IPS-20b (cell line): ENCODE measurements around the gene RFTN1.

Source experiments
- H3K27ac ChIP-seq: one replicate; pipeline ENCODE4 v1.5.1; 2013; ENCODE audit warnings: low read length
- H3K27me3 ChIP-seq: 2 replicates; pipeline ENCODE4 v1.6.1; 2013; ENCODE audit warnings: mild to moderate bottlenecking, low read length, inconsistent platforms; ENCODE audit not compliant: insufficient read depth
- H3K36me3 ChIP-seq: 2 replicates; pipeline ENCODE4 v1.6.1; 2013; ENCODE audit warnings: low read depth, mild to moderate bottlenecking, inconsistent platforms, low read length, moderate library complexity; ENCODE audit not compliant: insufficient read depth
- H3K4me1 ChIP-seq: 2 replicates; pipeline ENCODE4 v1.6.1; 2013; ENCODE audit warnings: mild to moderate bottlenecking, control low read depth, inconsistent platforms, low read length, moderate library complexity; ENCODE audit not compliant: insufficient read depth
- H3K4me3 ChIP-seq: 2 replicates; pipeline ENCODE4 v1.5.1; 2013; ENCODE audit warnings: mild to moderate bottlenecking, low read length, inconsistent platforms
- H3K9ac ChIP-seq: 2 replicates; pipeline ENCODE4 v1.6.1; 2013; ENCODE audit warnings: low read depth, mild to moderate bottlenecking, inconsistent platforms, low read length, moderate library complexity
- H3K9me3 ChIP-seq: 2 replicates; pipeline ENCODE4 v1.6.1; 2013; ENCODE audit warnings: mild to moderate bottlenecking, low read depth, low read length, inconsistent platforms; ENCODE audit not compliant: insufficient read depth

RFTN1 gene

DNA sequence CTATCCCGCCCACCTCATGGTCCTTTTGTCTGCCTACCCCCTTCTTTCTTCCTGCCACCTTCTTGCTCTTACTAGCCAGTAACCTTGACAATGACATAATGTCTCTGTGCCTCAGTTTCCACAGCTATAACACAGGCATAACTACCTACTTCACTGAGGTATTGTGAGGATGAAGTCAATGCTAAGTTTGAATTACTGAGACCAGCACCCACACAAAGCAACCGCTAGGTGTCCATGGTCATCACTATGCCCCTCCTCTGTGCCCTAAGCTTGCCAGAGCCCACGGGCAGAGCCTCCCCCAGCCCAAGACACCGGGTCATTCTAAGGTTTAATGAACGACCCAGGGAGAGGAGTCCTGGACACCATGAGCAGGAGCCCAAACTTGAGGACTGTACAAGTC, 146.9 kb downstream of the RFTN1 start:
- H3K36me3 ChIP-seq: no peaks in the 10 kb centered on the region
- no peak overlapping the region for H3K9ac ChIP-seq

DNA sequence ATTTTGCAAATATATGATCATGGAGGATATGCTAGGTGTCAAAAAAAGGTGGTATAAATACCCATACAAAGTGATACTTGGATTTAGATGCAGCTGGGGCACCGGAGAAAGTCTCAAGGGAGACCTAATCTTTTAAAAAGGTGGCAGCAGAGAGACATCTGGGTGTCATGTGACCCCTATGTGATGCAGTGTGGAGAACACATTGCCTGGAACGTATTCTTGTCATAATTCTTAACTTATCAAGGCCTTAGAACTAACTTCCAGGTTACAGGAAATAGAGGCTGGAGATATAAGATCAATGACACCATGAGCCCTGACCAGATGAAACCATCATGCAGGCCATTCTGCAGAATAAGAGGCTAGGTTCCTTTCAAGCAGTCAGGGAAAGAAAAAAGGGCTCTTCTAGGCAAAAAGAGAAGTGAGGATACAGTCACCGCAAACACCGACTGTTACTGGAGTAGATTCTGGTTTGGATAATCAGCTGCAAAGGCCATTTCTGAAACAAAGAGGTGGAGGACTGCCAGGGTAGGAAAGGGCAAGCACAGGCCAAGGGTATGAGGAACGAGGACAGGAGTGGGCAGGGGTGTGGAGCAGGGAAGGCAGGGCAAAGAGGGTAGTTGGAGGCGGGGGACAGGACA, 147.9 kb downstream of the RFTN1 start:
- no peaks in the 10 kb centered on the region for H3K9me3 ChIP-seq
- no peaks in the 10 kb centered on the region for H3K36me3 ChIP-seq
- no peak overlapping the region for H3K27ac ChIP-seq
- no peak overlapping the region for H3K9ac ChIP-seq
- peaks cover 15% of the 10 kb centered on the region for H3K4me1 ChIP-seq
- no peak overlapping the region for H3K4me3 ChIP-seq
- no peaks in the 10 kb centered on the region for H3K27me3 ChIP-seq

More for the DNA sequence above, 146.9 kb downstream of the RFTN1 start:
- no peaks in the 10 kb centered on the region for H3K27me3 ChIP-seq
- no peak overlapping the region for H3K27ac ChIP-seq
- no peaks in the 10 kb centered on the region for H3K9me3 ChIP-seq
- H3K4me1 ChIP-seq: peaks cover 16% of the 10 kb centered on the region
- H3K4me3 ChIP-seq: no peak overlapping the region

DNA sequence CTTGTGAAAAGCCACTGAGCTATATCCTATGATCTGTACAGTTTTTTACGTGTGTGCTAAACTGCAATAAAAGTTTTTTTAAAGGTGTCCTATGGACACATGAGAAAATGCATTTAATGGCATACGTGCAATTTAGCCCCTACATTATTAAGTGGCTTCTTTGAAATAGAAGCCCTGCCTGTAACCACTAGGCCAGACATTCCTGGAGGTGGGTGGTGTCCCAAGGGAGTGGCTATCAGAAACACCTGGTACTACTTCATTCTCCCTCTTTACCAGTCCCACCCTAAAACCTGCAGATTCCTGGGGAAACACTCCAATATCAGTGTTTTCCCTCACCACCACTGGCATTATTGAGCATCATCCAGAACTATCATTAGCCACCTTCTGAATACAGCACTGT, 148.5 kb downstream of the RFTN1 start:
- H3K36me3 ChIP-seq: no peaks in the 10 kb centered on the region
- H3K9me3 ChIP-seq: no peaks in the 10 kb centered on the region
- H3K27ac ChIP-seq: no peak overlapping the region
- no peaks in the 10 kb centered on the region for H3K27me3 ChIP-seq
- peaks cover 9% of the 10 kb centered on the region for H3K4me1 ChIP-seq
- H3K4me3 ChIP-seq: no peak overlapping the region
- H3K9ac ChIP-seq: no peak overlapping the region

DNA sequence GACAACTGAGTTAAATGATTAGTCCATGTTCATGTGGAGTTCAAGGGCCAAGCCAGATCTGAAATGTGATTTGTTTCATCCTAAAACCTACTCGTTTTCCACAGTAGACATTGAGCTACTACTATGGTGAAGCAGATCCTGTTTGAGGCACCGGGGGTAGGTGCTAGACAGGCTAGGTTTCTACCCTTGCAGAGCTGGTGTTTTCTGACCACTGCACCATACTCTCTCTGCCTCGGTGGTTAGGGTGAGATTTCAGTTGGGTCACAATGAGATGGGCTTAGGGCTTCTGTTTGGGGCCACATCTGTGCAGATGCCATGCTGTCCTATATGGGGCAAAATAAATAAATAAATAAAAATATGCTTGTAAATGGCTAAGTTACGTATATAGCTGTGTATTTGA, 149.2 kb downstream of the RFTN1 start:
- Histone ChIP-seq H3K27ac (no peak overlapping the region), H3K9me3 (no peaks in the 10 kb centered on the region), H3K4me3 (no peak overlapping the region), H3K4me1 (peaks cover 2% of the 10 kb centered on the region), H3K9ac (no peak overlapping the region), H3K27me3 (no peaks in the 10 kb centered on the region), H3K36me3 (no peaks in the 10 kb centered on the region)

DNA sequence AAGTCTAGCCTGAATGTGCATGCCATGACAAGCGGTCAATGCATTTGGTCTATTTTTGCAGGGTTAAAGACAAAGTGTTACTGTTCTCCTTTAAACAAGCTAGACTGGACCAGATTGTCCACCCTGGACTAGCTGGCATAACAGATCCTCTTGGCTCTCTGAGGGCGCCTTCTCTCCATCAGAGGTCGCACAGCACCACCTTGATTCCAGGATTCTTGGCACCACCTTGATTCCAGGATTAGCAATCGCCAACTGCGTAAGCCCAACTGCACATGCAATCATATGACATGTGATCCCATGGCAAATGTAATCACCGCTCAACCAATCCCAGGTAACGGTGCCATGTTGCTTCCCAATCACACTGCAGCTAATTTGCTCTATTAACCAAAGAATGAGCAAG, 149.9 kb downstream of the RFTN1 start:
- Histone ChIP-seq H3K4me3 (no peak overlapping the region), H3K4me1 (no peaks in the 10 kb centered on the region), H3K27me3 (no peaks in the 10 kb centered on the region), H3K36me3 (no peaks in the 10 kb centered on the region), H3K27ac (no peak overlapping the region), H3K9ac (no peak overlapping the region), H3K9me3 (no peaks in the 10 kb centered on the region)

DNA sequence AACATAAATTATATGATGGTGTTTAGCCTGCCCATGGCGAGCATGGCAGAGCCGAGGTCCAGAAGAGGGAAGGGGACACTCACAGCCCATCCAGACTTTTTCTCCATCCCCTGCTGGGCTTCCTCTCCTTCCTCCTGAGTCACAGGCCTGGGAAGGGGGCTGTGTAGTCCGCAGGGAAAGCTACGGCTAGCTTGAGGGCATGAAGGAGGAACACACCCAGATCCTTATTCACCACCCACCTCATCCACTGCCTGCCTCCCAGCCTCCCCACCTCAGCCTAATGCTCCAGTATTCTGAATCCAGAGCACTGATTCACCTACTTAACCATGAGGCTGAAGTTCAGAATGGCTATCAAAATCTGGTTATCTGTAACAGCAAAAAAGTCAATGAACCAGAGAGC, 150.7 kb downstream of the RFTN1 start:
- H3K4me1 ChIP-seq: no peaks in the 10 kb centered on the region
- H3K27me3 ChIP-seq: no peaks in the 10 kb centered on the region
- no peaks in the 10 kb centered on the region for H3K36me3 ChIP-seq
- no peak overlapping the region for H3K4me3 ChIP-seq
- no peaks in the 10 kb centered on the region for H3K9me3 ChIP-seq
- no peak overlapping the region for H3K9ac ChIP-seq
- H3K27ac ChIP-seq: no peak overlapping the region

DNA sequence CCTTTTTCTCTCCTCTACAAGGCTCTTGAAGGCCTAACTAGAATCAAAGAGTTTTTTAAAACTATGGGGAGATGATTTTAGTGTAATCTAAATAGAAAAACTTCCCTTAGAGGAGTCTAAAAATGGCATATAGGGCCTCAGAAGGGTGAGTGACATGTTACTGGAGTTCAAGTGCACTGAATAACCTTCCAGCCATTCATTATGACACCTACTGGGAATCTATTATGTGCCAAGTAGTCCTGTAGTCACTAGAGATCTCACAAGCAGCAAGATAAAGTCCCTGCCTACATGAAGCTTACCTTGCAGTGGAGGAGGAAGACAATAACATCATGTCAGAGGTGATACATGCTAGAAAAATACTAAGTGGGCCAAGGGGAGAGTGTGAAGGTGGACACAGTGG, 152.4 kb downstream of the RFTN1 start:
- Histone ChIP-seq H3K9me3 (no peaks in the 10 kb centered on the region), H3K27ac (no peak overlapping the region), H3K4me3 (no peak overlapping the region), H3K27me3 (no peaks in the 10 kb centered on the region), H3K4me1 (no peaks in the 10 kb centered on the region), H3K36me3 (no peaks in the 10 kb centered on the region), H3K9ac (no peak overlapping the region)

DNA sequence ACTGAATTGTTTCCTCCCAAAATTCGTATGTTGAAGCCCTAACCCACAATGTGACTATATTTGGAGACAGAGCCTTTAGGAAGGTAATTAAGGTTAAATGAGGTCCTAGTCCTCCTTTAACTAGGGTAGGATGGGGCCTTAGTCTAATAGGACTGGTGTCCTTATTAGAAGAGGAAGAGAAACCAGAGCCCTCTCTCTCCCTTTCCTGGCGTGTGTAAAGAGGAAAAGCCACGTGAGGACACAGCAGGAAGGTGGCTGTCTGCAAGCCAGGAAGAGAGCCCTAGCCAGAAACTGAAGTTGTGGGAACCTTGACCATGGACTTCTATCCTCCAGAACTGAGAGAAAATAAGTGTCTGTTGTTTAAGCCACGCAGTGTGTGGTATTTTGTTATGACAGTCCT, 154.2 kb downstream of the RFTN1 start:
- no peak overlapping the region for H3K4me3 ChIP-seq
- H3K27me3 ChIP-seq: no peaks in the 10 kb centered on the region
- no peak overlapping the region for H3K27ac ChIP-seq
- no peak overlapping the region for H3K9ac ChIP-seq
- H3K4me1 ChIP-seq: no peaks in the 10 kb centered on the region
- H3K9me3 ChIP-seq: no peaks in the 10 kb centered on the region
- H3K36me3 ChIP-seq: no peaks in the 10 kb centered on the region

DNA sequence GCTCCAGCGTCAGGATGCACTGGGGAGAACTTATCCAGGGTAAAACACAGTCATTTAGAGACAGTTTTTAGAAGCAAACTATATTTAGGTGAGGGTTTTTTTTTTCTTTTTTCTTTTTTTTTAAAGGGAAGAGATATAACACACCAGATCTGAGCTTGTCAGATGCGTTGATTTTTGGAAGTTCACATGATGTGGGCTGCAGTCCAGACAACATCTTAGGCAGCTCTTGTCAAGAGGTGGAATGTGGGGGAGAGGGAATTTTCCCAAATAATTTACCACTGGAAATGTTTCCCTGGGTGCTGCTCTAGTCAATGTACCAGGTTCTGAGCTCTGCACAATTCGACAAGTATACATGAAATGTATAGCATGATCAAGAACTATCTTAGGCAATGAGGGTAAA, 155.2 kb downstream of the RFTN1 start:
- Histone ChIP-seq H3K27ac (no peak overlapping the region), H3K27me3 (no peaks in the 10 kb centered on the region), H3K9ac (no peak overlapping the region), H3K4me3 (no peak overlapping the region), H3K36me3 (no peaks in the 10 kb centered on the region), H3K4me1 (no peaks in the 10 kb centered on the region), H3K9me3 (no peaks in the 10 kb centered on the region)

DNA sequence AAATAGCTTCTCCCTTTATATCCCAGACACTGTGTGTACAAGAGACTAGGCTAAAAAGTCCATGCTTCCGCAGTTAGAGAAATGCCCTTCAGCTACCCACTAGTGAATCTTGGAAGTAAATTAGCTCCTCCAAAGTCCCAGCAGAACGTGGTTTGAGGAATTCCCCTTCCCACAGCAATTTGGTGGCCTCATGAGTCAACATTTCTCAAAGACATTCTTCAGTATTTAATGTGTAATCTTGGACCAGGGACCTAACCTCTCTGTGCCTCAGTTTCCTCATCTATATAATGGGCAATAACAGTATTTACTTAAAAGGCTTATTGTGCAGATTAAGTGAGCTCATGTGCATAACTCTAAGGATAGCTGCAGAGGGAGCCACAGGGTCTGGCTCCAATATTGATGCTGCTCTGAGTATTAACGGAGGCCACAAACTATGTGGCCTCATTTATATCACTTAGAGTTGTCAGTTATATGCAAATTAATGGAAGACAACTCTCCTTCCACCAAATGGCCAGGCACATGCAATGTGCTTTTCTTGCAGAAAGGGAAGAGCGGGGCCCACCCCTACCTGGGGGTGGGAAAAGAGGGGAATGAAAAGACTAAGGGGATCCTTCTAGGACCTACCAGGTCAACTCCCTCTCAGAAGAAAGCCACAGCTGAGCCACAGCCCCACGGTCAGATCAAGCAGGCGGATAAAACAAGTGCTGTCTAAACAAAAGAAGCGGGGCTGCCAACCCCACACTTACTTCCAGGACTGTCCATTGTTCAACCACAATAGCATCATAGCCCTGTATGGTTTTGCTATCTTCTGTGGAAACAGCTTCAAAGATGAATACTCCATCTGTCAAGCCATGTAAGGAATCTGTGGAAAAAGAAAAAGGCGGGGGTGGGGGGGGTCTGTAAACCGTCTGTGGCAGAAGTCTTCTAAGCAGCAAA, 156.0 kb downstream of the RFTN1 start:
- Histone ChIP-seq H3K9me3 (no peaks in the 10 kb centered on the region), H3K36me3 (no peaks in the 10 kb centered on the region), H3K27ac (no peak overlapping the region), H3K9ac (no peak overlapping the region), H3K27me3 (no peaks in the 10 kb centered on the region), H3K4me1 (peaks cover 7% of the 10 kb centered on the region), H3K4me3 (no peak overlapping the region)

DNA sequence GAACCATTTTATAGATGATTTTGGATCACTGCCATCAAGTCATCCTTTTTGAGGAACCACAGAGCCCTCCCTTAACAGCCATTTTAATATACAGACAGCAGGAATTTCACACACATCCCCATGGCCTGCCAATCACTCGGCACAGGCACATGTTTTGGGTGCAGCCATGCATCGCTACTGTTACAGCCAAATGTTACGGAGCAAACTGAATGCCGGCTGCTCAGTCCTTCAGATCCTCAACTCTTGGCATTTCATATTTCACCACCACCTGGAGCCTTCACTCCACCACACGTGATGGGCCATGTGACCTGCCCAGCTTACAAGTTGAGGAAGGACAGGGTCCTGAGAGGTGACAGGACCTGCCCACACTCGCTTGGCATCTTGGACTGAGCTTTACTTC, 157.7 kb downstream of the RFTN1 start:
- peaks cover 15% of the 10 kb centered on the region for H3K4me1 ChIP-seq
- H3K9ac ChIP-seq: no peak overlapping the region
- H3K36me3 ChIP-seq: no peaks in the 10 kb centered on the region
- H3K9me3 ChIP-seq: no peaks in the 10 kb centered on the region
- H3K4me3 ChIP-seq: no peak overlapping the region
- H3K27me3 ChIP-seq: no peaks in the 10 kb centered on the region
- no peak overlapping the region for H3K27ac ChIP-seq

DNA sequence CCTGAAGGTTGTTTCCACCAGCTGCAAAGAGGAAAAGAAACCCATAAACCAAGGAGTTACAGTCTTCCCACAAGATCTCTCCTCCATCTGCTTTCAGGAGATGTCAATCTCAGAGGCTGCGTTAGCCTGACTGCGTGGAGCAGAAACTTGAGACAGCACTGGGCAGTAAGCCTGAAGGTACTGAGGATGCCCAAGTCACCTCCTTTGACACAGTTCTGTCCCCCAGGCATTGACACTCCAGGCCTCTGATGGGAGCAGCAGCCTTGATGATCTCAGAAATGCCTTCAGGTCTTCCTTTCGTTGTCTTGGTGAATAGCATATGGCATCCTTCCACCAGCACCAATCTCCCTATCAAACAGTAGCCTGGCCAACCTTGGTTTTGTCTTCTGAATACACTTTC, 159.2 kb downstream of the RFTN1 start:
- no peak overlapping the region for H3K9ac ChIP-seq
- H3K36me3 ChIP-seq: no peaks in the 10 kb centered on the region
- no peaks in the 10 kb centered on the region for H3K27me3 ChIP-seq
- H3K4me1 ChIP-seq: peaks cover 15% of the 10 kb centered on the region
- H3K4me3 ChIP-seq: no peak overlapping the region
- no peak overlapping the region for H3K27ac ChIP-seq
- no peaks in the 10 kb centered on the region for H3K9me3 ChIP-seq
